HepG2 (cell line): ENCODE measurements around the gene RAE1. TPM values are rescaled to one million over a fixed set of nuclear protein-coding genes. Genes with fewer than 3 reads are reported as not detected.

Experiments used
- ATAC-seq: fragments of 200-7000 bp; cut with Tn5 transposase; 3 replicates; pipeline ENCODE4 v1.9.1; 2020; ENCODE audit warnings: mild to moderate bottlenecking, moderate library complexity
- BruUV-seq: library from RNA; stranded (reverse); fragments of 400-500 nt; replicated peaks from 2 replicates; lab custom pipeline; 2021; lab: Mats Ljungman, UMichigan
- CTCF ChIA-PET: fragments of 300-600 bp; formaldehyde crosslinking; extraction: SDS; loops from one replicate; lab custom pipeline; 2021; ENCODE audit warnings: low total read pairs, inconsistent platforms, low intra/inter-chr PET ratio; lab: Yijun Ruan, JAX
- POLR2A ChIA-PET: fragments of 350-600 bp; sonication (Branson Sonifier 250); formaldehyde crosslinking; loops from one replicate; lab custom pipeline; 2020; ENCODE audit warnings: antibody characterized with exemption, inconsistent platforms; lab: Yijun Ruan, JAX
- DNase-seq: peaks from one replicate; pipeline ENCODE4 v3.0.0-alpha.2; 2015; ENCODE audit warnings: low spot score
- FAIRE-seq: peaks from 3 replicates; lab custom pipeline; 2011; peaks lifted over from hg19 to GRCh38; lab: Jason Lieb, UNC
- H2AFZ ChIP-seq: one replicate; pipeline ENCODE4 v1.6.1; 2011; ENCODE audit warnings: low read length, inconsistent platforms
- H3K27ac ChIP-seq: fragments of 300-600 bp; 3 replicates; pipeline ENCODE4 v1.8.0; 2011; ENCODE audit warnings: mixed run types, mild to moderate bottlenecking, mixed read lengths, low read length, inconsistent platforms; ENCODE audit not compliant: insufficient read depth; ENCODE audit errors: extremely low read length
- H3K27me3 ChIP-seq, 2 experiments: fragments of 200-600 bp in 1 of 2; 2 replicates in 1 of 2; 3 replicates in 1 of 2; pipeline versions ENCODE4 v1.6.0 to v1.8.0; 2011; ENCODE audit warnings: low read length in 2 of 2, mild to moderate bottlenecking in 2 of 2, moderate library complexity in 2 of 2, inconsistent platforms in 1 of 2; ENCODE audit not compliant: insufficient read depth in 2 of 2, control insufficient read depth in 1 of 2
- H3K36me3 ChIP-seq, 2 experiments: fragments of 200-600 bp in 1 of 2; replicated peaks in 1 of 2; 2 replicates in 1 of 2; 3 replicates in 1 of 2; pipeline versions ENCODE4 v1.5.1 to v1.8.0; 2011; ENCODE audit warnings: low read length in 2 of 2, inconsistent platforms in 1 of 2; ENCODE audit not compliant: insufficient read depth in 2 of 2, control insufficient read depth in 1 of 2
- H3K4me1 ChIP-seq: 2 replicates; pipeline ENCODE4 v1.5.1; 2012; ENCODE audit warnings: low read length, inconsistent platforms; ENCODE audit not compliant: insufficient read depth
- H3K4me2 ChIP-seq: 2 replicates; pipeline ENCODE4 v1.6.0; 2011; ENCODE audit warnings: low read depth, low read length, inconsistent platforms
- H3K4me3 ChIP-seq, 3 experiments: fragments of 200-600 bp in 1 of 3; sonication (generic), shearing (Covaris generic) in 1 of 3; replicated peaks in 1 of 3; 2 replicates each; pipeline ENCODE4 v1.5.1; 2011 to 2016; ENCODE audit warnings: low read length in 3 of 3, inconsistent platforms in 2 of 3, low read depth in 2 of 3, mild to moderate bottlenecking in 2 of 3, control low read depth in 1 of 3, mixed read lengths in 1 of 3; ENCODE audit not compliant: insufficient read depth in 1 of 3
- H3K79me2 ChIP-seq: one replicate; pipeline ENCODE4 v1.6.1; 2011; ENCODE audit warnings: low read length, inconsistent platforms; ENCODE audit not compliant: insufficient read depth
- H3K9ac ChIP-seq: 2 replicates; pipeline ENCODE4 v1.6.0; 2011; ENCODE audit warnings: mild to moderate bottlenecking, low read depth, low read length, inconsistent platforms; ENCODE audit not compliant: insufficient read depth
- H3K9me3 ChIP-seq: 2 replicates; pipeline ENCODE4 v1.5.1; 2012; ENCODE audit warnings: mild to moderate bottlenecking, low read length
- H4K20me1 ChIP-seq: 2 replicates; pipeline ENCODE4 v1.6.0; 2011; ENCODE audit warnings: inconsistent platforms, mild to moderate bottlenecking, low read length, moderate library complexity; ENCODE audit not compliant: insufficient read depth
- CAMTA2 ChIP-seq: sonication (generic); formaldehyde crosslinking; IDR thresholded peaks from 2 replicates; pipeline ENCODE4 v1.4.0; 2020; ENCODE audit warnings: mild to moderate bottlenecking, missing genetic modification reagents, borderline replicate concordance
- EEA1 ChIP-seq: sonication (generic); formaldehyde crosslinking; IDR thresholded peaks from 2 replicates; pipeline ENCODE4 v1.5.1; 2020; ENCODE audit warnings: mild to moderate bottlenecking, missing genetic modification reagents, borderline replicate concordance
- STAT5B ChIP-seq: sonication (generic); formaldehyde crosslinking; IDR thresholded peaks from 2 replicates; pipeline ENCODE4 v1.4.0; 2020; ENCODE audit warnings: missing genetic modification reagents
- ZNF430 ChIP-seq: sonication (generic); formaldehyde crosslinking; IDR thresholded peaks from 2 replicates; pipeline ENCODE4 v1.9.0; 2021; ENCODE audit warnings: mild to moderate bottlenecking, missing genetic modification reagents
- ZNF557 ChIP-seq: sonication (generic); formaldehyde crosslinking; IDR thresholded peaks from 2 replicates; pipeline ENCODE4 v1.4.0; 2020; ENCODE audit warnings: missing genetic modification reagents
- ZNF678 ChIP-seq: sonication (generic); formaldehyde crosslinking; IDR thresholded peaks from 2 replicates; pipeline ENCODE4 v1.4.0; 2020; ENCODE audit warnings: mild to moderate bottlenecking, missing genetic modification reagents
- WGBS: methylation state at CpG from one replicate; pipeline ENCODE4 v1.1.6; 2017; ENCODE audit warnings: low lambda C conversion rate; 5-methylcytosine and 5-hydroxymethylcytosine counted together
- in situ Hi-C: cut with HindIII; loops from 2 replicates; pipeline ENCODE4 v1.10.0; 2017; ENCODE audit warnings: low pct_unique_long_range_greater_than_20kb; ENCODE audit not compliant: extremely low pct_ligation_motif_present
- intact Hi-C: fragments of 100-400 bp; cut with micrococcal nuclease; formaldehyde crosslinking; loops from one replicate; pipeline ENCODE4 v1.10.0; 2022; ENCODE audit not compliant: unreplicated experiment
- polyA plus RNA-seq, 8 experiments: library from polyadenylated mRNA; depleted of rRNA in 3 of 8; stranded (reverse) in 7 of 8; unstranded in 1 of 8; fragments of >200 nt; fragmentation: Illumina TruSeq in 4 of 8; extraction: Trizol in 4 of 8; gene quantifications; 2 replicates each; pipeline versions ENCODE4 v1.2.1 to v1.2.3, GENCODE V29; 2011 to 2016; ENCODE audit warnings: low read depth in 4 of 8, missing spikeins in 1 of 8, mixed read lengths in 1 of 8; ENCODE audit not compliant: insufficient read depth in 1 of 8
- total RNA-seq, 5 experiments: library from RNA; depleted of rRNA; stranded (reverse); fragments of >200 nt; fragmentation: Illumina TruSeq; extraction: Trizol; gene quantifications; 2 replicates each; pipeline ENCODE4 v1.2.3, GENCODE V29; 2016; ENCODE audit warnings: low read depth in 1 of 5
- TF ChIP-seq, protein P1 (sequence below): sonication (generic); formaldehyde crosslinking; IDR thresholded peaks from 2 replicates; pipeline ENCODE4 v1.5.0; 2020; ENCODE audit warnings: mild to moderate bottlenecking, missing genetic modification reagents
- TF ChIP-seq, protein P2 (sequence below): sonication (generic); formaldehyde crosslinking; IDR thresholded peaks from 2 replicates; pipeline ENCODE4 v1.5.1; 2020; ENCODE audit warnings: missing genetic modification reagents, mild to moderate bottlenecking, borderline replicate concordance

RAE1 gene
- total and polyA plus RNA-seq, 2 of the 13 experiments (the other 11 are each of a cell fraction or from before 2014, with no cell fraction given): 36.1 to 72.9 TPM

DNA sequence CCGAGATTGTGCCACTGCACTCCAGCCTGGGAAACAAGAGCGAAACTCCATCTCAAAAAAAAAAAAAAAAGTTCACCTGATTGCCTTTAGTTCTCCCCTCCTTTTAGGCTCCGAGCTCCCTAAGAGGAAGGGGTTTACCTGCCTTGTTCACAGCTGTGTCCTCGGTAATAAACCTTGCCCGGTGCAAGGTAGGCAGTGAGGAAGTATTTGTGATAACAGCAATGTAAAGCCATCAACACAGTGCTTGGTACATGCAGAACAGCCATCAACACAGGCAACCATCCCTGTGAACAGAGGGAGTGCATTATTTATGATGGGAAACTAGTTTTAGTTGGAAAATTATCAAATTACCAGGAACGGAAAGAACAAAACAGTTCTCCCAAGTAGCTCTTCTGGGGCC lies 23.2 kb upstream of the RAE1 start:
- no peak for DNase-seq
- Histone ChIP-seq H3K9ac (no peak overlapping the region), H3K36me3 (no peaks in the 10 kb centered on the region), H3K4me3 (no peak overlapping the region), H4K20me1 (no peaks in the 10 kb centered on the region), H3K79me2 (no peaks in the 10 kb centered on the region), H3K27me3 (peaks cover 6 to 25% of the 10 kb centered on the region in 2 experiments)
- no TSS peak for BruUV-seq
- intact Hi-C loops: no loop called here
- 17% methylated on average over 6 of the region's 6 CpGs for WGBS
- TF ChIP-seq ZNF557 (CRISPR knock-in tag) (no peak), EEA1 (no peak), STAT5B (CRISPR knock-in tag) (no peak), ZNF430 (CRISPR knock-in tag) (no peak), ZNF678 (CRISPR knock-in tag) (no peak), CAMTA2 (CRISPR knock-in tag) (no peak)
- TF ChIP-seq, protein P1, sequence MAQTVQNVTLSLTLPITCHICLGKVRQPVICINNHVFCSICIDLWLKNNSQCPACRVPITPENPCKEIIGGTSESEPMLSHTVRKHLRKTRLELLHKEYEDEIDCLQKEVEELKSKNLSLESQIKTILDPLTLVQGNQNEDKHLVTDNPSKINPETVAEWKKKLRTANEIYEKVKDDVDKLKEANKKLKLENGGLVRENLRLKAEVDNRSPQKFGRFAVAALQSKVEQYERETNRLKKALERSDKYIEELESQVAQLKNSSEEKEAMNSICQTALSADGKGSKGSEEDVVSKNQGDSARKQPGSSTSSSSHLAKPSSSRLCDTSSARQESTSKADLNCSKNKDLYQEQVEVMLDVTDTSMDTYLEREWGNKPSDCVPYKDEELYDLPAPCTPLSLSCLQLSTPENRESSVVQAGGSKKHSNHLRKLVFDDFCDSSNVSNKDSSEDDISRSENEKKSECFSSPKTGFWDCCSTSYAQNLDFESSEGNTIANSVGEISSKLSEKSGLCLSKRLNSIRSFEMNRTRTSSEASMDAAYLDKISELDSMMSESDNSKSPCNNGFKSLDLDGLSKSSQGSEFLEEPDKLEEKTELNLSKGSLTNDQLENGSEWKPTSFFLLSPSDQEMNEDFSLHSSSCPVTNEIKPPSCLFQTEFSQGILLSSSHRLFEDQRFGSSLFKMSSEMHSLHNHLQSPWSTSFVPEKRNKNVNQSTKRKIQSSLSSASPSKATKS (CRISPR knock-in tag): no peak
- TF ChIP-seq, protein P2, sequence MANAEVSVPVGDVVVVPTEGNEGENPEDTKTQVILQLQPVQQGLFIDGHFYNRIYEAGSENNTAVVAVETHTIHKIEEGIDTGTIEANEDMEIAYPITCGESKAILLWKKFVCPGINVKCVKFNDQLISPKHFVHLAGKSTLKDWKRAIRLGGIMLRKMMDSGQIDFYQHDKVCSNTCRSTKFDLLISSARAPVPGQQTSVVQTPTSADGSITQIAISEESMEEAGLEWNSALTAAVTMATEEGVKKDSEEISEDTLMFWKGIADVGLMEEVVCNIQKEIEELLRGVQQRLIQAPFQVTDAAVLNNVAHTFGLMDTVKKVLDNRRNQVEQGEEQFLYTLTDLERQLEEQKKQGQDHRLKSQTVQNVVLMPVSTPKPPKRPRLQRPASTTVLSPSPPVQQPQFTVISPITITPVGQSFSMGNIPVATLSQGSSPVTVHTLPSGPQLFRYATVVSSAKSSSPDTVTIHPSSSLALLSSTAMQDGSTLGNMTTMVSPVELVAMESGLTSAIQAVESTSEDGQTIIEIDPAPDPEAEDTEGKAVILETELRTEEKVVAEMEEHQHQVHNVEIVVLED: no peak
- TF ChIP-seq, all 625 proteins: peak for 0
- peaks cover 10% of the 10 kb centered on the region for H3K4me1 ChIP-seq
- ATAC-seq (no peak), FAIRE-seq (no peak)
- no peaks in the 10 kb centered on the region for H3K9me3 ChIP-seq
- no peak overlapping the region for H2AFZ ChIP-seq
- H3K4me2 ChIP-seq: no peak overlapping the region
- POLR2A ChIA-PET: no interaction called here
- no peak overlapping the region for H3K27ac ChIP-seq
- in situ Hi-C loops: no loop called here
- CTCF ChIA-PET: no interaction called here
